ENCODE measurements around the gene CENPB.
"Not testable (repeated sequence)": the region's sequence is repeated elsewhere in the genome, so short reads cannot be mapped to it uniquely, and the experiment has no call there.

GRCh38 chr20:3789201-3789600 lies 2.7 kb upstream of the CENPB start:
- not testable (repeated sequence) for TF ChIP-seq CTCF, POLR2A, EP300, POLR2AphosphoS5 (IDR thresholded peaks at IDR 0.05)
